GM21786 (cell line): ENCODE results near the gene TMEM53.
A peak's percentile ranks its signal among the peaks of the same experiment; 100 is the strongest.

Source experiments
- ATAC-seq: cut with Tn5 transposase; IDR thresholded peaks from one replicate; pipeline ENCODE4 v1.9.1; 2021; ENCODE audit not compliant: unreplicated experiment

TMEM53 gene

GRCh38 chr1:44674113-44675000 lies at the start of gene TMEM53, which contains the start of gene ARMH1:
Gene TMEM53, minus strand, starts transcription at chr1:44674481. Its CDS starts 90 bp downstream, at chr1:44674391.
Gene ARMH1, plus strand, starts transcription at chr1:44674714. Its CDS starts 14,984 bp downstream, at chr1:44689698.
- ATAC-seq = peak; percentile 89

GRCh38 chr1:44723496-44724295 lies 49.4 kb upstream of the TMEM53 start:
- ATAC-seq = peak; percentile 36

GRCh38 chr1:44723064-44723463 lies 48.8 kb upstream of the TMEM53 start:
- ATAC-seq = no peak

- ATAC-seq = peak; percentile 72
These were observed 47.4 kb upstream of the TMEM53 start for GRCh38 chr1:44721485-44722361.

- ATAC-seq = no peak
These were observed 46.0 kb upstream of the TMEM53 start for GRCh38 chr1:44720281-44720680.

GRCh38 chr1:44719318-44719717 lies 45.0 kb upstream of the TMEM53 start:
- ATAC-seq = no peak

GRCh38 chr1:44718091-44718490 lies 43.8 kb upstream of the TMEM53 start:
- no peak for ATAC-seq

- ATAC-seq = no peak
These were observed 43.4 kb upstream of the TMEM53 start for GRCh38 chr1:44717653-44718052.

- ATAC-seq = no peak
These were observed 42.9 kb upstream of the TMEM53 start for GRCh38 chr1:44717156-44717555.

- ATAC-seq = peak; percentile 43
These were observed 40.8 kb upstream of the TMEM53 start for GRCh38 chr1:44714944-44715571.

GRCh38 chr1:44714532-44714931 lies 40.3 kb upstream of the TMEM53 start:
- no peak for ATAC-seq

- peak; percentile 73 for ATAC-seq
These were observed 39.1 kb upstream of the TMEM53 start for GRCh38 chr1:44713321-44713781.

- ATAC-seq = no peak
These were observed 33.9 kb upstream of the TMEM53 start for GRCh38 chr1:44707959-44708831.

- ATAC-seq = no peak
These were observed 33.0 kb upstream of the TMEM53 start for GRCh38 chr1:44707112-44707881.

- no peak for ATAC-seq
These were observed 31.7 kb upstream of the TMEM53 start for GRCh38 chr1:44705938-44706337.

- ATAC-seq = no peak
These were observed 31.2 kb upstream of the TMEM53 start for GRCh38 chr1:44705470-44705869.

GRCh38 chr1:44701141-44701573 lies 26.9 kb upstream of the TMEM53 start:
- ATAC-seq = no peak

- no peak for ATAC-seq
These were observed 26.3 kb upstream of the TMEM53 start for GRCh38 chr1:44700573-44700972.
